IPS-20b (cell line): ENCODE measurements around the gene RCC1.

Experiments
- H3K27ac ChIP-seq: one replicate; pipeline ENCODE4 v1.5.1; 2013; ENCODE audit warnings: low read length
- H3K27me3 ChIP-seq: 2 replicates; pipeline ENCODE4 v1.6.1; 2013; ENCODE audit warnings: mild to moderate bottlenecking, low read length, inconsistent platforms; ENCODE audit not compliant: insufficient read depth
- H3K36me3 ChIP-seq: 2 replicates; pipeline ENCODE4 v1.6.1; 2013; ENCODE audit warnings: low read depth, mild to moderate bottlenecking, inconsistent platforms, low read length, moderate library complexity; ENCODE audit not compliant: insufficient read depth
- H3K4me1 ChIP-seq: 2 replicates; pipeline ENCODE4 v1.6.1; 2013; ENCODE audit warnings: mild to moderate bottlenecking, control low read depth, inconsistent platforms, low read length, moderate library complexity; ENCODE audit not compliant: insufficient read depth
- H3K4me3 ChIP-seq: 2 replicates; pipeline ENCODE4 v1.5.1; 2013; ENCODE audit warnings: mild to moderate bottlenecking, low read length, inconsistent platforms
- H3K9ac ChIP-seq: 2 replicates; pipeline ENCODE4 v1.6.1; 2013; ENCODE audit warnings: low read depth, mild to moderate bottlenecking, inconsistent platforms, low read length, moderate library complexity
- H3K9me3 ChIP-seq: 2 replicates; pipeline ENCODE4 v1.6.1; 2013; ENCODE audit warnings: mild to moderate bottlenecking, low read depth, low read length, inconsistent platforms; ENCODE audit not compliant: insufficient read depth

The RCC1 gene

DNA sequence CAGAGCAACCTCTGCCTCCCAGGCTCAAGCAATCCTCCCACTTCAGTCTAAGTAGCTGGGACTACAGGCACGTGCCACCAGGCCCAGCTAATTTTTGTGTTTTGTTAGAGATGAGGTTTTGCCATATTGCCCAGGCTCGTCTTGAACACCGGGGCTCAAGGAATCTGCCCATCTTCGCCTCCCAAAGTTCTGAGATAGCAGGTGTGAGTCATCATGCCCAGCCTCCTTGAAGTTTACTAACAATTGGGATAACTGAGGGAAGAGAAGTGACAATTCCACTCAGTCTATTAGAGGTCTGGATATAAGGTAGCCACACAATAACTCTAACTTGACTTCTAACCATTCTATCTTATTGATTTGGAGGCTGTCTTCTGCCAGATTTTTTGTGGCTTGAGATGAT, 6.3 kb upstream of the RCC1 start:
- H3K4me1 ChIP-seq, result no peaks in the 10 kb centered on the region
- H3K36me3 ChIP-seq, result peaks cover 38% of the 10 kb centered on the region
- no peak overlapping the region for H3K27ac ChIP-seq
- H3K4me3 ChIP-seq, result no peak overlapping the region
- no peak overlapping the region for H3K9ac ChIP-seq
- H3K9me3 ChIP-seq, result no peaks in the 10 kb centered on the region
- no peaks in the 10 kb centered on the region for H3K27me3 ChIP-seq

DNA sequence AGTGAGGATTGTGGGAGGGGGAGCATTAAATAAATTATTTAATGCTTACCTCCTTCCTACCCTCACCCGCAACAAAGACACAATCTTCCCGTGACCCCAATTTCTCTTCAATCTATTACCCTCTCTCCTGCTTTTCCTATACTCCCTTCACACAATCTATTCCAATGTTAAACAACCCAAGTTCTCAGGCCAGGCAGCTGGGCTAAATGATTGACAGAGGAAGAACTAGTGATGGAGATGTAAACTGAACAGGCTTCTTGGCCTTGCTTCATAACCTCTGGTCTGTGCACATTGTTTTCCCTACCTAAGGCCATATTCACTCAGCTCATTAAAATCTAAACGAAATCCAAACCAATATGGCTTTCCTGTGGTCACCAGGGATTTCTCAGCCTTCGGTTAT, 3.9 kb upstream of the RCC1 start:
- Histone ChIP-seq H3K27me3 (no peaks in the 10 kb centered on the region), H3K4me3 (no peak overlapping the region), H3K9ac (no peak overlapping the region), H3K36me3 (peaks cover 25% of the 10 kb centered on the region), H3K27ac (no peak overlapping the region), H3K4me1 (no peaks in the 10 kb centered on the region), H3K9me3 (peaks cover 1% of the 10 kb centered on the region; the same call in 1 of the 2 replicates)

DNA sequence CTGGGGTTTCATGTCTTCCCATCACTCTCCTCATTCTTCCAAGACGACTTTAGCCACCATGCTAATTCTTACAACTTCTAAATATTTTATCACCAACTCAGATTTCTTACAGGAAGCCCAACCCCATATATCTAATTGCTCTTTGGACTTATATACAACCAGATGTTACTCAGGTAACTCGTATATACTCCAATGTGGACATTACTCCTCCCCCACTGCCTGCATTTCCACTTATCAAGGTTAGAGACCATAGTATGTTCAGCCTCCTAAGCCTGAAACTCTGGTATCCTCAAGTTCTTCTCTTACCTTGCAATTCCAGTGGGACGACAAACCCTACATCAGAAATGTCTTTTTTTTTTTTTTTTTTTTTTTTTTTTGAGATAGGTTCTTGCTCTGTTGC, 2.7 kb upstream of the RCC1 start:
- Histone ChIP-seq H3K9me3 (peaks cover 4% of the 10 kb centered on the region; the same call in 1 of the 2 replicates), H3K4me3 (no peak overlapping the region), H3K4me1 (peaks cover under 1% of the 10 kb centered on the region; the same call in 1 of the 2 replicates), H3K9ac (no peak overlapping the region), H3K27me3 (no peaks in the 10 kb centered on the region), H3K27ac (no peak overlapping the region), H3K36me3 (peaks cover 26% of the 10 kb centered on the region)

- Histone ChIP-seq H3K36me3 (peaks cover 55% of the 10 kb centered on the region), H3K4me3 (peak overlapping the region; percentile 97), H3K27ac (peak overlapping the region; percentile 58), H3K4me1 (peaks cover 11% of the 10 kb centered on the region), H3K27me3 (no peaks in the 10 kb centered on the region), H3K9me3 (peaks cover 4% of the 10 kb centered on the region; the same call in 1 of the 2 replicates), H3K9ac (peak overlapping the region; percentile 100)
Measured at GRCh38 chr1:28506907-28507246, 1.0 kb downstream of the RCC1 start.

DNA sequence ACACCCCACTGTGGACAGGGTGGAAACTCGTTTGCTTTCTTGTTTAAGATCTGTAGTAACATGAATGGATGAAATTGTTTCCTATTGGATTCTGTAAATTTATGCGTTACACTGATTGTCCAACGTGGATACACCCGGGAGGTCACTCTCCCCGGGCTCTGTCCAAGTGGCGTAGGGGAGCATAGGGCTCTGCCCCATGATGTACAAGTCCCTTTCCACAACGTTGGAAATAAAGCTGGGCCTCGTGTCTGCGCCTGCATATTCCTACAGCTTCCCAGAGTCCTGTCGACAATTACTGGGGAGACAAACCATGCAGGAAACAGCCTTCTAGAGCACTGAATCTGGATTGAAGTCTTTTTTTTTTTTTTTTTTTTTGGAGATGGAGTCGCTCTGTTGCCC, 1.4 kb downstream of the RCC1 start:
- H3K9me3 ChIP-seq, result peaks cover 4% of the 10 kb centered on the region; the same call in 1 of the 2 replicates
- no peaks in the 10 kb centered on the region for H3K27me3 ChIP-seq
- H3K9ac ChIP-seq, result peak overlapping the region; percentile 100
- H3K27ac ChIP-seq, result peak overlapping the region; percentile 58
- peak overlapping the region; percentile 97 for H3K4me3 ChIP-seq
- peaks cover 59% of the 10 kb centered on the region for H3K36me3 ChIP-seq
- H3K4me1 ChIP-seq, result peaks cover 11% of the 10 kb centered on the region

DNA sequence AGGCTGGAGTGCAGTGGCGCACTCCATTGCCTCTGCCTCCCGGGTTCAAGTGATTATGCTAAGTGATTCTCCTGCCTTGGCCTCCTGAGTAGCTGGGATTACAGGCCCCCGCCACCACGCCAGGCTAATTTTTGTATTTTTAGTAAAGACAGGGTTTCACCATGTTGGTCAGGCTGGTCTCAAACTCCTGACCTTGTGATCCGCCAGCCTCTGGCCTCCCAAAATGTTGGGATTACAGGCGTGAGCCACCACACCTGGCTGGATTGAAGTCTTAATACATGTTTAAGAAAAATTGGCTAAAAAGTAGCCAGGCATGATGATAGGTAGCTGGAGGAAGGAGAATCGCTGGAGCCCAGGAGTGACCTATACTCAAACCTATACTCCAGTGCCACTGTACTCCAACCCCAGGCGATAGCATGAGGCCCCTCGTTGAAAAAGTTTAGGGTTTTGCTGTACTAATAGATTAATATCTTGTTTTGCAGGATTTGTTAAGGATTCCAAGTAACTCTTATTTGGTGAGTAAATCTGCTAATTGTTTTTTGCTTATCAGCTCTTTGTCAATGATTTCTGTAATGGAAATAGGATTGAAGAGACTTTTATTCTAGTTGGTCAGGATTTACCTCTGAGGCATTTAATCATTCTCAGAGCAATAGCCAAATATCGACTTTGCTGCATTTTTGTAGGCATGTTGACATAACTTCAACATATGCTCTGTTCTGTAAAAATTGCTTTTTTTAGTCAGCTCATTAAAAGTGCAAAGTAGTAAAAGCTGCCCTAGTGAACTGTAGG, 2.0 kb downstream of the RCC1 start:
- peaks cover 11% of the 10 kb centered on the region for H3K4me1 ChIP-seq
- H3K36me3 ChIP-seq, result peaks cover 62% of the 10 kb centered on the region
- H3K4me3 ChIP-seq, result peak overlapping the region; percentile 97
- peaks cover 4% of the 10 kb centered on the region; the same call in 1 of the 2 replicates for H3K9me3 ChIP-seq
- H3K9ac ChIP-seq, result peak overlapping the region; percentile 100
- peak overlapping the region; percentile 58 for H3K27ac ChIP-seq
- H3K27me3 ChIP-seq, result no peaks in the 10 kb centered on the region

- Histone ChIP-seq H3K27ac (peak overlapping the region; percentile 58), H3K36me3 (peaks cover 62% of the 10 kb centered on the region), H3K27me3 (no peaks in the 10 kb centered on the region), H3K9me3 (peaks cover 4% of the 10 kb centered on the region; the same call in 1 of the 2 replicates), H3K4me1 (peaks cover 11% of the 10 kb centered on the region), H3K9ac (peak overlapping the region; percentile 100), H3K4me3 (peak overlapping the region; percentile 97)
Measured at GRCh38 chr1:28508435-28508754, 2.6 kb downstream of the RCC1 start.

GRCh38 chr1:28509705-28510272, 3.9 kb downstream of the RCC1 start:
- Histone ChIP-seq H3K4me3 (peak overlapping the region; percentile 97; the same call in 1 of the 2 replicates), H3K27me3 (no peaks in the 10 kb centered on the region), H3K36me3 (peaks cover 62% of the 10 kb centered on the region), H3K9me3 (peaks cover 4% of the 10 kb centered on the region; the same call in 1 of the 2 replicates), H3K9ac (peak overlapping the region; percentile 100), H3K27ac (peak overlapping the region; percentile 58), H3K4me1 (peaks cover 11% of the 10 kb centered on the region)

- Histone ChIP-seq H3K4me1 (peaks cover 11% of the 10 kb centered on the region), H3K27ac (peak overlapping the region; percentile 58), H3K36me3 (peaks cover 62% of the 10 kb centered on the region), H3K27me3 (no peaks in the 10 kb centered on the region), H3K9ac (peak overlapping the region; percentile 100), H3K4me3 (peak overlapping the region; percentile 97; the same call in 1 of the 2 replicates), H3K9me3 (peaks cover 4% of the 10 kb centered on the region; the same call in 1 of the 2 replicates)
Measured at GRCh38 chr1:28510273-28510969, 4.6 kb downstream of the RCC1 start.

DNA sequence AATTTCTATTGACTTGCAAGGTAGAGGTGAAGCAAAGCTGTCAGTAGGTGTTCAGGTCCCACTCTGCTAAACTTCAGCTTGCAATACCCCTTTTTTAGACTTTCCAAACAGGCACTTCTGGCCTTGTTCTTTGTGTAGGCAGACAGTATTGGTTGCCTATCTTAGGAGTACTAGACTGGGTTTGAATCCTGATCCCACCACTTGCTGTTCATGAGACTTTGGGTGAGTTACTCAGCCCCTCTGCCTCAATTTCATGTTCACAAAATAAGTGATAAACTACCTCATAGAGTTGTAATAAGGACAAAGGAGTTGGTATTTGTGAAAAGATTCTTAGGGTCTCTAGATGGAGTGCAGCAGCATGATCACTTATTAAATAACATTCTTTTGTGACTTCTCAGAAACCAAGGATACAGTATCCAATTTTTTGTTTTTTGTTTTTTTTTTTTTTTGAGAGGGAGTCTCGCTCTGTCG, 5.2 kb downstream of the RCC1 start:
- Histone ChIP-seq H3K27ac (peak overlapping the region; percentile 16), H3K36me3 (peaks cover 62% of the 10 kb centered on the region), H3K4me3 (no peak overlapping the region), H3K4me1 (peaks cover 11% of the 10 kb centered on the region), H3K9ac (peak overlapping the region; percentile 100), H3K9me3 (peaks cover 4% of the 10 kb centered on the region; the same call in 1 of the 2 replicates), H3K27me3 (no peaks in the 10 kb centered on the region)

DNA sequence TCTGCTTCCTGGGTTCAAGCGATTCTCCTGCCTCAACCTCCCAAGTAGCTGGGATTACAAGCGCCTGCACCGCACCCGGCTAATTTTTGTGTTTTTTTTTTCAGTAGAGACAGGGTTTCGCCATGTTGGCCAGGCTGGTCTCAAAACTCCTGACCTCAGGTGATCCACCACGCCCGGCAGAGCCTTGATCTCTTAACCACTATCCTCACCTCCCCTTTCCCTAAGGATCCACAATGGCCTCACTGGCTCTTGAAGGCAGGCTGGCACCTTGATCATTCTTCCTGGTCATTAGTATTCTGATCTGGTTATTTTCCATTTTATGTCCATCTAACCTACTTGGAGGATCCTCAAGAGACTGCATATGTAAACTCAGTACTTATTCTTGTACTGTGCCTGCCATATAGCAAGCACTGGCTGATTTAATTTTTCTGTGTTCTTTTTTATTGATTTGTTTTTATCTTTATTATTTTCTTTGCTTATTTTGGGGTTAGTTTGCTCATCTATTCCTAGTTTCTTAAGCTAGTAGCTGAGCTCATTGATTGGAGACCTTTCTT, 6.3 kb downstream of the RCC1 start:
- Histone ChIP-seq H3K27ac (no peak overlapping the region), H3K9ac (no peak overlapping the region), H3K9me3 (peaks cover under 1% of the 10 kb centered on the region; the same call in 1 of the 2 replicates), H3K4me1 (peaks cover 11% of the 10 kb centered on the region), H3K36me3 (peaks cover 51% of the 10 kb centered on the region), H3K27me3 (no peaks in the 10 kb centered on the region), H3K4me3 (no peak overlapping the region)
